Inferior parietal cortex (tissue), 1 donor: ENCODE results near the gene ZYX.
A peak's percentile ranks its signal among the peaks of the same experiment; 100 is the strongest.
"Not testable (repeated sequence)": the region's sequence is repeated elsewhere in the genome, so short reads cannot be mapped to it uniquely, and the experiment has no call there.

Experiments used
- DNase-seq: peaks from one replicate; pipeline ENCODE4 v3.0.0-alpha.2; 2016; ENCODE audit errors: extremely low spot score

The ZYX gene

DNA sequence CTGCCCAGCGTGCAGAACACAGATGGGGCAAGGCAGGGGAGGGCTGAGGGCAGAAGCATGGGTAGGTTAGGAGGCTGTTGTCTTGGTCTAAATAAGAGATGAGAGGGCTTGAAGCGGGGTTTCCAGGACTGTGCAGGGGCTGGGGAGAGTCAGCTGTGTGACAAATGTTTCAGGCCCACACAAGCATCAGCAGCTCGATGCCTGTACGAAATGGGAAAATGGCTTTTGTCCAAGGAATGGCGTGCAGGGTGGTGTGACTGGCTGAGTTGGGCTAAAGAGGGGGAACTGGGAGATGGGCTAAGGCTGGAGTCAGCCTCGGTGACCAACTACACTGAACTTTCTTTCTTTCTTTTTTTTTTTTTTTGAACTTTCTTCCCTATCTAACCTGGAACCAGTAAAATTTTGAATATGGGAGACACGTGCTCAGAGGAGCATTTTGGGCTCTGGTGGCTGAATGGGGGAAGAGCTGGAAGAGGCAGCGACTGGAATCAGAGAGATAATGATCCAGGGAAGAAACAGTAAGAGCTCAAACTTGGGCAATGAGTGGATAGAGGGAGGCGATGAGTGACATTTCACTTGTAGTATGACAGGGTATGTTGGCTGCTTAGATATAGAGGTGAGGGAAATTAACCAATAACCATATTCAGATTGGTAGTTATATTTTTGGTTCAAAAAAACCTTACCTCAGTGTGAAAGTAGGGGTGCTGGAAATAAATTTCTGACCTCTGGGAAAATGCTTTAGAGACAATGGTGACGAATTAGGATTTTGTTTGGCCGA lies 37.7 kb downstream of the ZYX start:
- no peak for DNase-seq

DNA sequence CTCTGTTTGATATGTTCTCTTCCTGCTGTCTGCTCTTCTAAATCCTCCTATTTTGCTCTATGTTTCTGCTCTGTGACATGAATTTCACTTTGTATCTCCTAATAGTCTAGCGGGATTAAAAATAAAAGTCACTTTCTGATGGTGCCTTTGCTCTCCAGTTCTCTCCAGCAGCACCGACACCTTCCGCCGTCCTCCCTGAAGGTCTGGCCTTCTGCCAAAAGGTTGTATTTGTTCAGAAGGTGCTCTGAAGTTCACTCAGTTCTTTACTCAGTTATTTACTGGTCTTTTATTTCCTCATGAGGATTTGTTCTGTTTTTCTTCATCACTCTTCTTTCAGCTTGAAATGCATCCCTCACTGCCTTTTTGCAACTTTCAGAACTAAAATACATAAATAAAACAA lies 38.7 kb downstream of the ZYX start:
- DNase-seq = no peak

DNA sequence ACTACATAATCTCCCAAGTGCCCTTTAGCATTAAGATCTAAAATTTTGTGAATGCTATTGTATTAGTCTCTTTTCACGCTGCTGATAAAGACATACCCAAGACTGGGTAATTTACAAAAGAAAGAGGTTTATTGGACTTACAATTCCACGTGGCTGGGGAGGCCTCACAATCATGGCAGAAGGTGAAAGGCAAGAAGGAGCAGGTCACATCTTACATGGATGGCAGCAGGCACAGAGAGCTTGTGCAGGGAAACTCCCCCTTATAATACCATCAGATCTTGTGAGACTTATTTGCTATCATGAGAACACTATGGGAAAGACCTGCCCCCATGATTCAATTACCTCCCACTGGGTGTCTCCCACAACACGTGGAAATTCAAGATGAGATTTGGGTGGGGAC lies 39.5 kb downstream of the ZYX start:
- DNase-seq = not testable (repeated sequence)

DNA sequence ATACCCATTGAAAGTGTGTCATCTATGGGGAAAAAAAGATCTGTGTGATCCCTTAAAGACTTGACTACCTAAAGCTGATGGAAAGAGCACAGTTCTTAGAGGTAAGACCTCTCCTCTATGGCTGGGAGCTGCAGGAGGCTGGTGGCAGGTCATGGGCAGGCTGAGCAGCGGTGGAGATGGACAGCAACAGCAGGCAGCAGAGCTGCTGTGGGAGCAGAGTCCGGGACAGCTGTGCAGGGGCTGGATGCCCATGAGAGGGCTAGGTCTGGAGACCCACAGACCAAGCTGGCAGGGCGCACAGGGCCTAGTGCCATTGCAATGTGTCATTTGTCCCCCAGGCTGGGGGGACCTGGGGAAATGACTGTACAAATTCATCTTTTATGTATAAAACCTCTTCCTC lies 40.9 kb downstream of the ZYX start:
- no peak for DNase-seq

DNA sequence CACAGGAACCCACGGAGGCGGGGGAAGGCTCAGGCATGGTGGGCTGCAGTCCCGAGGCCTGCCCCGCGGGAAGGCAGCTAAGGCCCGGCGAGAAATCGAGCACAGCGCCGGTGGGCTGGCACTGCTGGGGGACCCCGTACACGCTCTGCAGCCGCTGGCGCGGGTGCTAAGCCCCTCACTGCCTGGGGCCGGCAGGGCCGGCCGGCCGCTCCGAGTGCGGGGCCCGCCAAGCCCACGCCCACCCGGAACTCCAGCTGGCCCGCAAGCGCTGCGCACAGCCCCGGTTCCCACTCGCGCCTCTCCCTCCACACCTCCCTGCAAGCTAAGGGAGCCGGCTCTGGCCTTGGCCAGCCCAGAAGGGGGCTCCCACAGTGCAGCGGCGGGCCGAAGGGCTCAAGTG lies 43.3 kb downstream of the ZYX start:
- not testable (repeated sequence) for DNase-seq

DNA sequence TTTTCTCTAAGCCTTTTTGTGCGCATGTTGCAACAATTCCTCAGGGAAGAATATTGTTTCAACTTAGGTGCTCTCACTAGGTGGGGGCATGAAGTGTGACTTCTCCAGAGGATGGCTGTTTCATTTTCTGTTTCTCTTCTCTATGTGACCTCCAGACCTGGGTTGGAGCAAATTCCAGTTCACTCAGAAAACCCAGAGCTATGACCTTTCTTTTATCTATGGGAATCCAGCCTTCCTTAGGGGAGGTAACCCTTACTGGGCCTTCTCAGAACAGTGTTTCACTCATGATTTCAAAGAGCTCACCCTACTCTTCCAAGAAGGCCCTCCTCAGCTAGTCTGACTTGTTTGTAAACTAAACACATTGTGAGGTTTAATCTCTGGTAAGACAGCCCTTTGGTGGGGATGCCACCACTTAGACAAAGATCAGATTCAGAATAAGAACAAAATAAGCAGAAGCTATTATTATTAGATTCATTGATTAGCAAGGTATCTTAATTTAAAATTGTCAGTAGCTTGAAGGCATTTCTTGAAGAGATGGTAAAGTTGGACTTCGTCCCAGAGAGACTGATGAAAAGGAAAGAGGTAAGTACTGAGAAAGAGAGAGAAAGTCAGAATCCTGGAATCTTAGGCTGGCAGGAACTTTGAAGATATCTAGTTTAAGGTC lies 45.5 kb downstream of the ZYX start:
- DNase-seq = peak; percentile 44

DNA sequence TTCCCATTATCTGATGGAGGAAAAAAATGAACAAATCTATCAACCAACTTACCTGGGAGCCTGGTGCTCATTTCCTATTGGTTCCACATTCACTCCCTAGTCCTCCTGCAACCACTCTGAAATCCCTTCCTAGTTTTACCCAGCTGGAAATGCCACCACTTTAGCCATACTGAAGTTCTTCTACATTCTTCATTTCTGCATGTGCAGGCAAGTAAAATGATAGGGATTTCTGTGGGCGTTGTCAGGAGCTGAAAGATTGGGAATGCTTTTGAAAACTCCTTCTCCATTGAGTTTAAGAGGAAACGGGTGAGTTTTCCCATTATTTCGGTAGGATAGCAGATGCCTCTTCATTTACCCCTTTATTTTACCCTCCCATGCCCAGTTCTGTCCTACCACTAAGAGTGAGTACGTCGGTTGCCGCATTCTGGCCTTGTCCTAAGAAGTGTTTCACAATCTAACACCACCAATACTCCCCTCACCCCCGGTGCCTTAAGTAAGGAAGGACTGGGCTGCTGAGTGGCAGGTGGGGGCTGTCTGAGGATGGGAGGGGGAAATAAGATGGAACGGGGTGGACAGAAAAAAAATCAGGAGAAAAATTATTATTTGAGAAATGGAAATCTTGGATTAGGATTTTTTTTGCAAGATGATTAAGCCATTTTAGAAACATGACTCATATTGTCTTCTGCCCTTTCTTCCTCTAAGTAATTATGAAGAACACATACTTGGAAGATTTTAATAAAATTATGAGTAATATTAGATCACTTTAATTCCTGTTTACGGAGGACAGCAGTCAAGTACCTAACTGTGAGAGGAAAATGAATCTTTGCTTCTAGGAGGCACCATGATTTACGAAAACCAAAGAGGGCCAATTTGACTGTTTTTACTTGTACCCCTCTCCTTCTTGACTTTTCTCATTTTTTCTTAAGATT lies 48.9 kb downstream of the ZYX start:
- no peak for DNase-seq

DNA sequence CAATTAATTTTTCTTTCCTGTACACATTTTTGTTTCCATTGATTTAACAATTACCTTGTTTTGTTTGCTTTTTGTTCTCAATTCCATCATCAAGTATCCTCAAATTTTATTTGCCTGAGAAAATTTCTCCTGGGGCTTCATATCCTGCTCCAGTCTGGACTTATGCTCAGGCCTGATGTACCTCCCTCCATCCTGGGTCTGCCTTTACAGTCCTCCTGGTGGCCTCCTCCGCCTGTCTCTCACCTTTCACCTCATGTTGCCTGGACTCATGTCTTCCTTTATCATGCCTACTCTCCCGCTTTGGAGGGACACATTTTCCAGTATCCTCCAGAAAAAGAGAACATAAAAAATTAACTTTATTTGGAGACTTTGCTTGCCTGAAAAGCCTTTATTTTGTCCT lies 50.0 kb downstream of the ZYX start:
- DNase-seq = no peak

DNA sequence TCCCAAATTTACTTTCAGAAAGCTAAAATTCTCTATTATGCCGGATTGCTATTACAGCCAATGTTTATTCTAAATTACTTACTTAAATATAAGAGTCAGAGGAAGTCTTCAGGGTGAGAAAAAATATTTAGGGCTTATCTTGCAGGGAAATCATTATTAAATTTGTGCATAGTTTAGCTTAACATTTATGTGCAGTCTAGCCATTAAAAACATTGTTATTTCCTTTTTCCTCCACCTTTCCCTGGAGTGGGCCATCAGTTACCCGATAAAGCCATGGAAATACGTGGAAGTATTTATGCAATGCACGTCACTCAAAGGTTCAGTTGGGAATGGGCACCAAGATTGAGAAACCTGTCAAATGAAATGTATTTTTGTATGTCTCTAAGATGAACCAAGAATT lies 52.6 kb downstream of the ZYX start:
- DNase-seq = no peak

DNA sequence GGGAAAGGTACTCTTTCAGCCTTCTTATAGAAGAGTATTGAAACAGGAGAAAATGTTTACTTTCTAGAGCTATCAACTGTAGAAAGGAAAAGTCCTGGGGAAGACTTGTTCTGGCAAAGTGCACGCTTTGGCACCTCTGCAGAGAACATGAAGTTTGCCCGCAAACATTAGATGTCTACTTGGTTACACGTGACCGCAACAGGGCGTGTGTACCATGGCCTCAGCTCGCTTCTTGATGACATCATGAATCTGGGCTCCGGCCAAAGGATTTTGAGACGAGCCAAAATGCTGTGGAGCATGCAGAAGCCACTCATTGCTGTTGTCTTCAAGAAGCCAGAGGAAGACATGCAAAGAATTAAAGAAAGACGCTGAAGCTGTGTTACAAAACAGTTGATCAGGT lies 53.5 kb downstream of the ZYX start:
- no peak for DNase-seq

DNA sequence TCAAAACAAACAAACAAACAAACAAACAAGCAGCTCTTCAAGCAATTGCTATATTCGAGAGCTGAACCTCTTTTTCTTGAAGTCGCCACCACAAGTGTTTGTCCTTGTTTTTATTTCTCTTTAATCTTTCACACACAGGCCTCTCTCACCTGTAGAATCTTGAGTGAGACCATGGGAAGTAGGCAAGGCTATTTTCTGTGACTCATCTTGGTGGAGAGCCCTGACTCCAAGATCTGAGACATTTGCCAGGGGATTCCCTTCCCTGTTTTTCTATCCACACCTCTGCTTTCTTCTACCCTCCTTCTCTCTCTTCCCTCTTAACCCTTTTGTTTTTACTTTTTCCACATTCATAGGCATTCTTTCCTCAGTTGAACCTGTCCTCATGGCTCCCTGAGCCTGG lies 54.1 kb downstream of the ZYX start:
- no peak for DNase-seq

DNA sequence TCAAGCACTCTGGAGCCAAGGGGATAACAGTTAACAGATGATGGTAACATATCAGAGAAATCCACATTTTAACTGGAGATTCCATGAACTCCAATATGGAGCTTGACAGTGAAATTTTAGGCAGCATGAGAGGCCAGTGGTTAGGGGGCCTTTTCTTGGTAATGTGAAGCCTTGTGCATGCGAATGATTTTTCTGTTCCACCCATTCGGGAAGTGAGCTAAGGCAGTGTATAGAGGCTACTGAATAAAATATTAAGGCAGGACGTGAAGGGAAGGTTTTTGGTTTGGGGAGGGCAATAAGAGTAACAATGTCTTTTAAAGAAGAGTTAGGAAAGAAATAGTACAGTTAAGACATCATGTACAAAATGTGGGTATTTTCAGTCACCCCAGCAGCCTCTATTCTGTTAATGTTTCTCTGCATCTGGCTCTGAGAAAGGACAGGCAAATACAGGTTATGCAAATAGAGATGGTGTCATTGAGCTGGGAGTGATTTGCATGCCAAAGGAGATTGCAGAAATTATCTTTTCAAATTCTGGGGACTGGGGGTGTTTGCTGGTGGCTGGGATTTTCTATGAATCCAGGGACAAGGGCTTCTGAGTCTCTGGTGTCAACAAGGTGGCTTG lies 55.3 kb downstream of the ZYX start:
- DNase-seq = no peak

DNA sequence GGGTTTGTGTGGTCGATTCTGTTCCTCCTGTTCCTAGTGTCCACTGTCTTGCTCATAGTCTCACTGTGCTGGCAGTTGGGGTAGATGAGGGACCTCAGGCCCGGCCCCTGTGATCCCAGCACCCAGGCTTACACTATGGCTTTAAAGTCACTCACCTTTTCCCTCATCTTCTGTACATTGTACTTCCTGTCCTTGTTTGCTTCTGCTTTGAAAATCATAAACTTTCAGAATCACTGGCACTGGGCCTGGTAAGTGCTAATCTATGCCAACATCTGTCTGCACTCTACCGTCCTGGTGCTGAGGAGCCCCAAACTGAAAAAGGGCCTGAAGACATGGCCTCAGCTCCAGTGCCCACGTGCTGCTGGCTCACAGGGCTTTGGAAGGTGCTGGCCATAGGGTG lies 56.4 kb downstream of the ZYX start:
- no peak for DNase-seq

DNA sequence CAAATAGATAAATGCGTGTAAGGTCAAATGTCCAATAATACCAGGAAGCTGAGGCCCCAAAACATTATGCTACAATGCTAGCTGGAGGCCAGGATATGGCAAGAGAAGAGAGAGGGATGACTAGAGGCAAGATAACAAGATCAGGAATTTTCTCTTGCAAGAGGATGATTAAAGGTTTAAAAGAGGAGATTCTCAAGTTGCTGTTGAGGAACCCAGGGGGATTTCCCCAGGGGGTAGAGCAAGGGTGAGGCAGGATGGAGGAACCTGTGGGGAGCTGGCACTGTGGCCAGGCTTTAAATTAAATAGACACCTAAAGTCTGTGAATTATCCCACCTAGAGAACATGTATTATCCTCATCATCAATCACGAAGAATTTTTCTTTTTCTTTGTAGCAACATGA lies 58.7 kb downstream of the ZYX start:
- DNase-seq = no peak
